ENCODE measurements around the gene SDK2. TPM values are rescaled to one million over a fixed set of nuclear protein-coding genes. Genes with fewer than 3 reads are reported as not detected.

The SDK2 gene
- total RNA-seq, 1 donor: under 0.01 TPM

DNA sequence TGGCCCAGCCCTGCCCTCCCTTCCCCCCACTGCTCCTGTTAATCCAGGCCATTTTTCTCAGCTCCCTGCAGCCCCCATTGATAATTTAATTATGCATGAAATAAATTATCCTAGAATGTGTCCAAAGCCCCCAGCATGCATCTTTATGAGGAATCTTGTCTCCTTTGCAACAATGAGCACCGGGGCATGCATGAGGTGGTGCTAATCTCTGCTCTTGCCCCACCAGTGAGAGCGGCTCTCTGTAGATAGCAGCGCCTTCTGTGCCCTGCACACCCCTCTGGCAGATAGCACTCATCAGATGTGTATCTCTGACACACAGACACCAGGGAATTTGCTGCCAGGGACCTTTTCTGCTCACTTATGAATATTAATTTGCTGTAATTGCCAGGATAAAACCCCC is 192.2 kb downstream of the SDK2 start:
- H3K4me2 ChIP-seq (ENCODE audit: insufficient read depth, low read length): no peak overlapping the region
- no peaks in the 10 kb centered on the region for H3K4me1 ChIP-seq (ENCODE audit: insufficient read depth, low read length)
- H3K27me3 ChIP-seq (ENCODE audit: insufficient read depth, low read length): no peaks in the 10 kb centered on the region
- H3K4me3 ChIP-seq (ENCODE audit: insufficient read depth, low read length): no peak overlapping the region
- DNase-seq (ENCODE audit: insufficient read length, low spot score, missing footprints): no peak
- TF ChIP-seq, protein P1, sequence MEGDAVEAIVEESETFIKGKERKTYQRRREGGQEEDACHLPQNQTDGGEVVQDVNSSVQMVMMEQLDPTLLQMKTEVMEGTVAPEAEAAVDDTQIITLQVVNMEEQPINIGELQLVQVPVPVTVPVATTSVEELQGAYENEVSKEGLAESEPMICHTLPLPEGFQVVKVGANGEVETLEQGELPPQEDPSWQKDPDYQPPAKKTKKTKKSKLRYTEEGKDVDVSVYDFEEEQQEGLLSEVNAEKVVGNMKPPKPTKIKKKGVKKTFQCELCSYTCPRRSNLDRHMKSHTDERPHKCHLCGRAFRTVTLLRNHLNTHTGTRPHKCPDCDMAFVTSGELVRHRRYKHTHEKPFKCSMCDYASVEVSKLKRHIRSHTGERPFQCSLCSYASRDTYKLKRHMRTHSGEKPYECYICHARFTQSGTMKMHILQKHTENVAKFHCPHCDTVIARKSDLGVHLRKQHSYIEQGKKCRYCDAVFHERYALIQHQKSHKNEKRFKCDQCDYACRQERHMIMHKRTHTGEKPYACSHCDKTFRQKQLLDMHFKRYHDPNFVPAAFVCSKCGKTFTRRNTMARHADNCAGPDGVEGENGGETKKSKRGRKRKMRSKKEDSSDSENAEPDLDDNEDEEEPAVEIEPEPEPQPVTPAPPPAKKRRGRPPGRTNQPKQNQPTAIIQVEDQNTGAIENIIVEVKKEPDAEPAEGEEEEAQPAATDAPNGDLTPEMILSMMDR (IDR thresholded peaks at IDR 0.05; ENCODE audit: extremely low read depth, low read depth, low read length): no peak
- H4K20me1 ChIP-seq (ENCODE audit: insufficient read depth, low read length): no peaks in the 10 kb centered on the region
- H3K27ac ChIP-seq (ENCODE audit: low read depth, low read length): no peak overlapping the region
- H3K36me3 ChIP-seq (ENCODE audit: insufficient read depth, low read length): no peaks in the 10 kb centered on the region
- H2AFZ ChIP-seq (ENCODE audit: low read length): no peak overlapping the region
- H3K79me2 ChIP-seq (ENCODE audit: insufficient read depth, low read length): no peaks in the 10 kb centered on the region
- H3K9me3 ChIP-seq (ENCODE audit: low read depth, low read length): no peaks in the 10 kb centered on the region

DNA sequence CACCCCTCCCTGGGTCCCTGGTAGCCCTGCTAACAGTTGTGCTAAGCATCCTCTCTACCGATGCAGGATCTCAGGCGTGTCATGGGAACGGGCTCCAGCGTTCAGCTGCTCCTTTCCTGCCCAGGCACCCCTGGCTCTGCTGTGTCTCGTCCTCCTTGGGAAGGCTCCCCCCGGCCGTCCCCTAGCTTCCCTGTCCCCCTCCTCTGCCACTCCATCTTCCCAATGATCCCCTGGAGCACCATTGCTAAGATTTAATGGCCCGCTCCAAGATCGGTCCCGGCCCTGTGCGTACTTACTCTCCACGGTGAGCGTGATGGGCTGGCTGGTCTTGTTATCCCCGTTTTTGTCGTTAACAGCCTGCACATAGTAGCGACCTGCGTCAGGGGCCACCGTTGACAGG is 196.9 kb downstream of the SDK2 start:
- Histone ChIP-seq H3K36me3 (ENCODE audit: insufficient read depth, low read length) (no peaks in the 10 kb centered on the region), H3K79me2 (ENCODE audit: insufficient read depth, low read length) (no peaks in the 10 kb centered on the region), H2AFZ (ENCODE audit: low read length) (no peak overlapping the region), H3K27me3 (ENCODE audit: insufficient read depth, low read length) (no peaks in the 10 kb centered on the region), H3K4me3 (ENCODE audit: insufficient read depth, low read length) (no peak overlapping the region), H4K20me1 (ENCODE audit: insufficient read depth, low read length) (no peaks in the 10 kb centered on the region), H3K9me3 (ENCODE audit: low read depth, low read length) (no peaks in the 10 kb centered on the region), H3K4me1 (ENCODE audit: insufficient read depth, low read length) (no peaks in the 10 kb centered on the region), H3K4me2 (ENCODE audit: insufficient read depth, low read length) (no peak overlapping the region), H3K27ac (ENCODE audit: low read depth, low read length) (no peak overlapping the region)
- no peak for DNase-seq (ENCODE audit: insufficient read length, low spot score, missing footprints)
- TF ChIP-seq, protein P1 (IDR thresholded peaks at IDR 0.05; ENCODE audit: extremely low read depth, low read depth, low read length): no peak

DNA sequence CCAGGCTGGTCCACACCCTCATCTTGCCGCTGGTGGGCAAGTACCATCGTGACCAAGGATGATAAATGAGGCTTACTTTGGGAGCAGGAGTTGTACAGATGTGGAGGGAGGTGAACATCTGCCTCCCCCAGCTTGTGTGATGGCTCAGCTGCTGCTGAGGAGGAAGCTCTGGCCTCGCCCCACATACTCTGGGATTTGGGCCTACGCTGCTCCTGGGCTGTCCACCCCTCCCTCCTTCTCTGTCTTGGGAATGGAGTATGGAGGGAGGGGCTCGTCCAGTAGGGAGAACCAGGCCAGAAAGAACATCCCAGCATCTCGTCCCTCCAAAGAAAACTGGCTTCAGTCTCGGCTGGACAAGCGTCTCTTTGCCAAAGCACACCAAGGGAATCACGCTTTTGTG is 197.6 kb downstream of the SDK2 start:
- Histone ChIP-seq H3K4me1 (ENCODE audit: insufficient read depth, low read length) (no peaks in the 10 kb centered on the region), H2AFZ (ENCODE audit: low read length) (no peak overlapping the region), H3K4me3 (ENCODE audit: insufficient read depth, low read length) (no peak overlapping the region), H4K20me1 (ENCODE audit: insufficient read depth, low read length) (no peaks in the 10 kb centered on the region), H3K9me3 (ENCODE audit: low read depth, low read length) (no peaks in the 10 kb centered on the region), H3K79me2 (ENCODE audit: insufficient read depth, low read length) (no peaks in the 10 kb centered on the region), H3K36me3 (ENCODE audit: insufficient read depth, low read length) (no peaks in the 10 kb centered on the region), H3K27ac (ENCODE audit: low read depth, low read length) (no peak overlapping the region), H3K4me2 (ENCODE audit: insufficient read depth, low read length) (no peak overlapping the region), H3K27me3 (ENCODE audit: insufficient read depth, low read length) (no peaks in the 10 kb centered on the region)
- TF ChIP-seq, protein P1 (IDR thresholded peaks at IDR 0.05; ENCODE audit: extremely low read depth, low read depth, low read length): no peak
- DNase-seq (ENCODE audit: insufficient read length, low spot score, missing footprints): no peak

DNA sequence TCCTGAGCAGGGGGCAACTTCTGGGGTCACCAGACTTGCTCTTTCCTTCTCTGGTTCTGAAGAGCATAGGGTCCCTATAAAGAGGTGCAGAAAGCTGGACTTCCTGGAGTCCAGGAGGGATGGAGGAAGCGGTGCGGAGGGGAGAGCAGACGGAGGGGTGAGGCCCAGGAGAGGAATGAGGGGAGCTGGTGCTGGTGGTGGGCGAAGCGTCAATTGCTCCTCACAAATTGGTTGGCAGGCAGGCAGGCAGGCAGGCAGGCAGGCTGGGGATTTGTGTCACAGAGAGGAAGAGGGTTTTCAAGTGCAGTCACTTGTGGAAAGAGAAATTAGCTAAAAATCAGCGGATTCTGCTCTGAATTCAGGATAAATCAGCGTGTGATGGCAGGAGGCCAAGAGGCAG is 198.8 kb downstream of the SDK2 start:
- no peaks in the 10 kb centered on the region for H3K36me3 ChIP-seq (ENCODE audit: insufficient read depth, low read length)
- no peak for DNase-seq (ENCODE audit: insufficient read length, low spot score, missing footprints)
- H3K27ac ChIP-seq (ENCODE audit: low read depth, low read length): no peak overlapping the region
- H3K79me2 ChIP-seq (ENCODE audit: insufficient read depth, low read length): no peaks in the 10 kb centered on the region
- TF ChIP-seq, protein P1 (IDR thresholded peaks at IDR 0.05; ENCODE audit: extremely low read depth, low read depth, low read length): no peak
- H3K9me3 ChIP-seq (ENCODE audit: low read depth, low read length): no peaks in the 10 kb centered on the region
- no peaks in the 10 kb centered on the region for H3K27me3 ChIP-seq (ENCODE audit: insufficient read depth, low read length)
- H2AFZ ChIP-seq (ENCODE audit: low read length): no peak overlapping the region
- no peaks in the 10 kb centered on the region for H3K4me1 ChIP-seq (ENCODE audit: insufficient read depth, low read length)
- no peak overlapping the region for H3K4me2 ChIP-seq (ENCODE audit: insufficient read depth, low read length)
- no peaks in the 10 kb centered on the region for H4K20me1 ChIP-seq (ENCODE audit: insufficient read depth, low read length)
- no peak overlapping the region for H3K4me3 ChIP-seq (ENCODE audit: insufficient read depth, low read length)
